ENCODE measurements around the gene CSTA. TPM values are rescaled to one million over a fixed set of nuclear protein-coding genes. Genes with fewer than 3 reads are reported as not detected.

CSTA gene
- total RNA-seq, 2 experiments from 2014 or later, result 0.22 TPM; not detected in 1

GRCh38 chr3:122322095-122323075, 2.7 kb upstream of the CSTA start:
- Histone ChIP-seq H3K9me2 (ENCODE audit: insufficient read depth, low read length) (no peaks in the 10 kb centered on the region), H3K36me3 (ENCODE audit: insufficient read depth, low read length) (no peaks in the 10 kb centered on the region), H4K20me1 (ENCODE audit: insufficient read depth, low read length) (no peaks in the 10 kb centered on the region), H3K4me3 (ENCODE audit: low read depth, low read length, poor library complexity, severe bottlenecking) (no peak overlapping the region), H2AFZ (ENCODE audit: low read length) (no peak overlapping the region), H3K27ac (ENCODE audit: low read depth, low read length, poor library complexity, severe bottlenecking) (no peak overlapping the region), H3K4me2 (ENCODE audit: low read length) (no peak overlapping the region), H3K9me3 (ENCODE audit: low read length) (0 out of 2 replicates have a peak, but pooled peaks cover 7% of the 10 kb centered on the region), H3K79me2 (ENCODE audit: insufficient read depth, low read depth, low read length) (no peaks in the 10 kb centered on the region), H3K4me1 (ENCODE audit: insufficient read depth, low read length, poor library complexity, severe bottlenecking) (peaks cover 7% of the 10 kb centered on the region)
- no peak for DNase-seq (ENCODE audit: low spot score)
- POLR2A ChIA-PET, result interaction anchor here (0.6 to 1.2 kb wide), 4 partner anchors 9 to 517 kb away, joined by 3 to 6 read pairs (median 4); no protein-coding TSS in a partner anchor
- intact Hi-C loops (cut with micrococcal nuclease; ENCODE audit: unreplicated experiment), result no loop called here
- CTCF ChIA-PET (ENCODE audit: unreplicated experiment), result no interaction called here
- TF ChIP-seq EZH2phosphoT487 (IDR thresholded peaks at IDR 0.05; ENCODE audit: borderline replicate concordance, low read depth, low read length), result no peak
- TF ChIP-seq CTCF (conservative IDR thresholded peaks at IDR 0.05; ENCODE audit: low read length), result no peak
- BruUV-seq (replicated peaks), result no TSS peak

DNA sequence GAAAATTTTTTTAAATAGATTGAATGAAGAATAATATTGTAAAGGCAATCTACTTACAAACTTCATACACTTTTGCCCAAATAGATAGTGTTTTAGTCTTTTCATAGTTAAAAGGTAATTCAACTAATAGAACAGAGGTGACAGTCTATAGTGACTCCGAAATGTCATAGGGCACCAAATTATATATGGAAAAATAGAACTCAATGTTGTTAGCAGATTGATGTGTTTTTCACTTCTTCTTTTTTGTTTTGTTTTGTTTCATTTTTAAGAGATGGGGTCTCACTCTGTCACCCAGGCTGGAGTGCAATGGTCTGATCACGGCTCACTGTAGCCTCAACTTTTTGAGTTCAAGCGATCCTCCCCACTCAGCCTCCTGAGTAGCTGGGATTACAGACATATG, 721 bp downstream of the CSTA start:
- BruUV-seq (replicated peaks), result no TSS peak
- H4K20me1 ChIP-seq (ENCODE audit: insufficient read depth, low read length), result no peaks in the 10 kb centered on the region
- no peaks in the 10 kb centered on the region for H3K36me3 ChIP-seq (ENCODE audit: insufficient read depth, low read length)
- no peak for DNase-seq (ENCODE audit: low spot score)
- H3K4me1 ChIP-seq (ENCODE audit: insufficient read depth, low read length, poor library complexity, severe bottlenecking), result peaks cover 7% of the 10 kb centered on the region
- no peak for TF ChIP-seq EZH2phosphoT487 (IDR thresholded peaks at IDR 0.05; ENCODE audit: borderline replicate concordance, low read depth, low read length)
- TF ChIP-seq CTCF (conservative IDR thresholded peaks at IDR 0.05; ENCODE audit: low read length), result no peak
- no peak overlapping the region for H3K4me2 ChIP-seq (ENCODE audit: low read length)
- no peak overlapping the region for H3K4me3 ChIP-seq (ENCODE audit: low read depth, low read length, poor library complexity, severe bottlenecking)
- intact Hi-C loops (cut with micrococcal nuclease; ENCODE audit: unreplicated experiment), result no loop called here
- H3K27ac ChIP-seq (ENCODE audit: low read depth, low read length, poor library complexity, severe bottlenecking), result no peak overlapping the region
- ChIA-PET POLR2A (no interaction called here), CTCF (ENCODE audit: unreplicated experiment) (no interaction called here)
- H3K9me3 ChIP-seq (ENCODE audit: low read length), result no peaks in the 10 kb centered on the region
- H3K79me2 ChIP-seq (ENCODE audit: insufficient read depth, low read depth, low read length), result no peaks in the 10 kb centered on the region
- H3K9me2 ChIP-seq (ENCODE audit: insufficient read depth, low read length), result no peaks in the 10 kb centered on the region
- no peak overlapping the region for H2AFZ ChIP-seq (ENCODE audit: low read length)

DNA sequence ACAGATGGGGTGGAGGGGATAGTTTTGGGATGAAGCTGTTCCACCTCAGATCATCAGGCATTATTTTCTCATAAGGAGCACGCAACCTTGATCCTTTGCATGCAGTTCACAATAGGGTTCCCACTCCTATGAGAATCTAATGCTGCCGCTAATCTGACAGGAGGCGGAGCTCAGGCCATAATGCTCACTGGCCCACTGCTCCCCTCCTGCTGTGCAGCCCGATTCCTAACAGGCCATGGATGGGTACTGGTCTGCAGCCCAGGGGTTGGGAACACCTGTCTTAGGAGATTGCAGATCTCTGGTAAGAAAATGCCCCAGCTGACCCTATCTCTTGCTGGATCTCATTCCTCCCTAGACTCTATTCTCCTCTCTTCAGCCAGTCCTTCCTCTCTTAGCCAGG, 6.8 kb downstream of the CSTA start:
- POLR2A ChIA-PET, result interaction anchor here (0.6 to 1.1 kb wide), 2 partner anchors 17 to 29 kb away, joined by 3 read pairs; no protein-coding TSS in a partner anchor
- no TSS peak for BruUV-seq (replicated peaks)
- TF ChIP-seq CTCF (conservative IDR thresholded peaks at IDR 0.05; ENCODE audit: low read length) (no peak), EZH2phosphoT487 (IDR thresholded peaks at IDR 0.05; ENCODE audit: borderline replicate concordance, low read depth, low read length) (no peak)

More for the DNA sequence above, 6.8 kb downstream of the CSTA start:
- Histone ChIP-seq H3K27ac (ENCODE audit: low read depth, low read length, poor library complexity, severe bottlenecking) (no peak overlapping the region), H3K79me2 (ENCODE audit: insufficient read depth, low read depth, low read length) (no peaks in the 10 kb centered on the region), H3K36me3 (ENCODE audit: insufficient read depth, low read length) (no peaks in the 10 kb centered on the region), H3K9me2 (ENCODE audit: insufficient read depth, low read length) (no peaks in the 10 kb centered on the region), H3K4me1 (ENCODE audit: insufficient read depth, low read length, poor library complexity, severe bottlenecking) (no peaks in the 10 kb centered on the region), H3K9me3 (ENCODE audit: low read length) (no peaks in the 10 kb centered on the region), H2AFZ (ENCODE audit: low read length) (no peak overlapping the region), H4K20me1 (ENCODE audit: insufficient read depth, low read length) (no peaks in the 10 kb centered on the region), H3K4me3 (ENCODE audit: low read depth, low read length, poor library complexity, severe bottlenecking) (no peak overlapping the region), H3K4me2 (ENCODE audit: low read length) (no peak overlapping the region)
- no peak for DNase-seq (ENCODE audit: low spot score)
- intact Hi-C loops (cut with micrococcal nuclease; ENCODE audit: unreplicated experiment), result no loop called here
- CTCF ChIA-PET (ENCODE audit: unreplicated experiment), result no interaction called here

Measured in OCI-LY7 (cell line).